NT2/D1 (cell line): Measurements from ENCODE around the gene FBXO22.

Experiments
- YY1 ChIP-seq: IDR thresholded peaks from 2 replicates; pipeline ENCODE4 v1.6.1; 2011; ENCODE audit not compliant: insufficient read length, insufficient read depth
- ZNF274 ChIP-seq: IDR thresholded peaks from 2 replicates; pipeline ENCODE4 v1.6.1; 2011; ENCODE audit warnings: mild to moderate bottlenecking, low read depth, low read length

DNA sequence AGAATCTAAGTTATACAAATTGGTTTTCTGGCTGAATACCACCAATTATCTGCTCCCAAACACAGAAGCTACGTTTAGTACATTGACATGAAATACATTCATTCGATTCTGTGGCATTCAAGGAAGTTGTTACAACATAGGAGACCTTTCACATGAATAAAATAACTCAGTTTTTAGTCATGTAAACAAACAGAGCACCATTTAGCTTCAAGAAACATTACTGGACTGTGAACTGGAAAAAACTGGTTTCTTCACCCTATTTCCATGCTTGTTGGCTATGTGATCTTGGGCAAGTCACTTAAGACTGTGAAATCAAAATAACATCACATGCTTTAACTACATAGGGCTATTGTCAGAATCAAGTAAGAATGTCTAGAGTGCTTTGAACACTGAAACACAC, 62.4 kb downstream of the FBXO22 start:
- no peak for TF ChIP-seq YY1
- no peak for TF ChIP-seq ZNF274
